ENCODE measurements around the gene PRPF40B.

PRPF40B gene

DNA sequence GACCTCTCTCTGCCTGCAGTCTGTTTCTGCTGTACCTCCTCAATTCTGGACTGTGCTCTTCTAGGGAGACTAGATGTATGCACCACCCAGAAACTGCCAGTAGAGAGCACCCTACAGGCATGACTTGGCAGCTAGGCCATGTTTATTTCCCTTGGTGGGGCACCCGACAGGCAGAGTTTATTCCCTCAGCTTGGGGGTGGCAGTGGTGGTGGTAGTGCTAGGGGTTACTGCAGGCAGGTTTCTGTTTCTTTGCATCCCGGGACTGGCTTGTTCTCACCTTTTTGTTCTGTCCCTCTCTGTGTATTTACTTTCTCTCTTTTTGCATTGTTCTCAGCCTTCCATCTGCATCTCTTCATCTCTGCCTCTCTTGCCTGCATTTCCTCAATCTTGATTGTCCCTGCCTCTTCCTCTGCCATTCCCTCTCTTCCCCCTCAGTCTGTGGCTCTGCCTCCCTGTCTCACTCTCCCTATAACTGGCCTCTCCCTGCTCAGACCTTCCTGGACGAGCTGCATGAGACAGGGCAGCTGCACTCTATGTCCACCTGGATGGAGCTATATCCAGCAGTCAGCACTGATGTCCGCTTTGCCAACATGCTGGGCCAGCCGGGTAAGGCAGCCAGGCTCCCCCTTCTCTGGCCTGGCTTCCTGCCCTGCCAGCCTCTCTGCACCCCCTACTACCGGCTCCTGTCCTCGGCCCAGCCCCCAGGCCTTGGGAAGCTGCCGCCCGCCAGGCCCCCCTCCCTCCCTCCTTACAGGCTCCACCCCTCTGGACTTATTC, 13.8 kb downstream of the PRPF40B start:
- no peak for DNase-seq

DNA sequence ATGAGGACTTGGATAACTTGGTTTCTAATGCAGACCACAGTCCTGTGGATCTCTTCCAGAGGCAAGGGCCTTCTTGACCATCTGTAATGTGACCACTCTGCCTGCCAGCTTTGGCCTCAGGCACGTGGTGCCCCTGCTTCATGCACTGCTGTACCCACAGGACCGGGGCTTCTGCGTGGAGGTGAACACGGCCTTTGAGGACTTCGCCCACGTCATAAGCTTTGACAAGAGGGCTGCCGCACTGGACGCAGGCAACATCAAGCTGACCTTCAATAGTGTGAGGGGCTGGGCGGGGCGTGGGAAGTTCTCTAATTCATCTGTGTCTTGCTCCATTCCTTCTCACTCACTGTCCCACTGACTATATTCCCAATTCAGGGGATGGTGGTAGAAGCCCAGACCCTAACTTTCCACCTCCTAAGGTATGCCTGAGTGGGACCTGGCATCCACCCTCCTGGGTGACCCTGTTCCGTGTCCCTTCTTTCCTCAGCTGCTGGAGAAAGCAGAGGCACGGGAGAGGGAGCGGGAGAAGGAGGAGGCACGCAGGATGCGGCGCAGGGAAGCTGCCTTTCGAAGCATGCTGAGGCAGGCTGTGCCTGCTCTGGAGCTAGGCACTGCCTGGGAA, 18.5 kb downstream of the PRPF40B start:
- no peak for DNase-seq

DNA sequence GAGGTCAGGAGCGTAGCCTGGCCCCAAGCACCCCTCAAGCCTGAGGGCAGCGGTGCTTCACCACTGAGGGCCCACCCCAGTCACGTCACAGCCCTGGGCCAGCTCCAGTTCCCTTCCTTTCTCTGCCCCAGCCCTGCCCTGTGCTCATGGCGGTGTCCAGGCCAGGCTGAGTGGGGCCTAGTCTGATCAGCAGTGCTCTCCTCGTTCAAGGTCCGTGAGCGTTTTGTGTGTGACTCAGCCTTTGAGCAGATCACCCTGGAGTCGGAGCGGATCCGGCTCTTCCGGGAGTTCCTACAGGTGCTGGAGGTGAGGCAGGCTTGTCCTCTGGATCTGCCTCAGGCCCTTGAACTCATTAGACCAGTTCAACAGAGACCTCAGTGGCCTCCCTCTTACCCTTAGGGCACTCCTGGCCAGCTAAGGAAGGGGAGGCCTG, 19.0 kb downstream of the PRPF40B start:
- DNase-seq, result no peak

DNA sequence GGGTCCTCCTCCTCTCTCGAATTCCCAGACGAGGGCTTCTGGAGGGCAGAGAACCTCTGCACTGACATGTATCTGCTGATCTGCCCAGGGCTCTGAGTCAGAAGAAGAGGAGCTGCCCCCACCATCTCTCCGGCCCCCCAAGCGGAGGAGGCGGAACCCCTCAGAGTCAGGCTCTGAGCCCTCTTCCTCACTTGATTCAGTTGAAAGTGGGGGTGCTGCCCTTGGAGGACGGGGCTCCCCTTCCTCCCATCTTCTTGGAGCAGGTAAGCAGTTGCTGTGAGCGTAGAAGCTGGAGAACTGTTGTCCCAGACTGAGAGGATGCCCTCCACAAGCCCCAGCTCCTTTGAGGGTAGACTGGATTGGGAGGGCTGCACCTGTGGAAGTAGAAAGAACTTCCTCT, 19.8 kb downstream of the PRPF40B start:
- DNase-seq, result no peak

DNA sequence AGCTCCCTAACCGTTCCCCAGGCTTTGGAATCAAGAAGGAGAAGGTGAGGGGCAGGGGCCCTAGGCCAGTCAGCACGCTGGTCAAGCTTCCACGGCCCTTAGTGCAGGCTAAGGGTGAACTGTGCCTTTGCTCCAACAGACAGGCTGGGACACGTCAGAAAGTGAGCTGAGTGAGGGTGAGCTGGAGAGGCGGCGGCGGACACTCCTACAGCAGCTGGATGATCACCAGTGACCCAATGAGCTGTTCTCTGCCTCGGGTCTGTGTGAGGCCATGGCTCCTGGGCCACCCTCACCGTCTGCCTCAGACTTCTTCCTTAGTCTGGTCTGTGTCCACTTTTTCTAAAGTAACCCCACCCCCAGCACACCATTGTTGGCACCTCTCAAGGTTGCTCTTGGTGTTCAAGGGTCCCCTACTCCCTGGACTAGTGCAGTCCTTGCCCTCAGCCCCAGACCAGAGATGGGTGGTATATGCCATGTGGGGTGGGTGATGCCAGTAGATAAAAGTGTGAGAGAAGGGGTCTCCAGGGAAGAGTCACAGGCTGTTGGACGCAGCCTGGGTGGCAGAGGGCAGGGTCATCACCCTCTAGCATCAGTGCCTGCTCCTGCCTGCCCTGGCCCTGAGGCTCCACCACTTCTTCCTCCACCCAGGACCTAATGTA, 20.7 kb downstream of the PRPF40B start:
- DNase-seq, result no peak

DNA sequence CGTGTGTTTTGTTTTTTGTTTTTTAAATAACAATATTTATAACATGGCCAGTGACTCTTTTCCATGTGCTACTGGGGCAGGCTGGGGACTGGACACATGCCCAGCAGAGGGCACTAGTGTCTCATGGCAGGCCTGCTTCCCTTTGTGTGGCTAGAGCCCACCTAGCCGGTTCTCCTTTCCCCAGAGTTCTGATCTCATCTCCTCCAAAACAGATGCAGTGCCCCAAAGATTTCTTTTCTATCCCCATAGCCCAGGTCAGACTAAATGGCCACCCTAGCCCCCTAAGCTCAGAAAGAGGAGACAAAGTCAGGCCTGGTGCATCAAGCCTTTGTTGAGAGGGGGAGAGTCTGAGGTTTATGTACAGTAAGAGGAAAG, 21.2 kb downstream of the PRPF40B start:
- DNase-seq, result peak; percentile 11

DNA sequence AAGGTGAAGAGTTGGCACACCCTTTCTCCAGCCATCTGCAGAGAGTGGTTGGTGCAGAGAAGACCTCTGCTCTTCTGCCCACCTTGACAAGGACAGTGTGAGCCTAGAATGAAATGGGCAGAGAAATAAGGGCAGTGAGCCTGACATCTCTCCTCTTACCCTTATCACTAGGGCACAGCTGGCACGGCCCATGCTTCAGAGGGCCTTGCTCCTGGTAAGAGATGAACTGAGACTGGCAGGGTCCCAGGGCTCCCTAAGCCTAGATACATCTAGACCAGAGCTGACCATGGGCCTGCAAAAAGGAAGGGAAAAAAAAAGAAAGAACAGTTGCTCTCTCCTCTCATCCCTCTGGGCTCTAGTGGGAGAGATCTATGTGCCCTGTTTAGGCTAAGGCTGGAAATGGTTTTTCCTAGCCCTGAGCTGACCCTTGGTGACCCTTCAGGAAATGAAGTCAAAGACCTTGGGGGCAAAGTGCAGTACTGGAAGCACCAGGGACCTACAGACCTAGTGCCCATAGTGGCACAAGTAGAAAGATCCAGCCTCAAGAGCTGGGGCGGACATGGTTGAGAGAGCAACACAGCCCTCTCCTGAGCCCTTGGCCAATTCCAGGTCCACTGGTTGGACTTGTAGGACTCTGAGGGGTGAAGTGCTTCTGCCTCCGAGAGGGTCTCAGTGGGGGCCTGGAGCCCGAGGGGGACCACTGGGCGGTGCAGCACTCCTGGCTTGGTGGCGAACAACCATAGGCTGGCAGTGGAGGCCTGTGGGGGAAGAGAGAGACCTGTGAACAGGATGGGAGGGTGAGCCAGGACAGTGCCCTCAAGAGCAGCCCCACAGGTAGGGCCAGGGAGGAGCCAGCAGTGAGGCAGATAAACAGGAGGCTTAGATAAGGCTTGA, 22.0 kb downstream of the PRPF40B start:
- DNase-seq, result no peak

DNA sequence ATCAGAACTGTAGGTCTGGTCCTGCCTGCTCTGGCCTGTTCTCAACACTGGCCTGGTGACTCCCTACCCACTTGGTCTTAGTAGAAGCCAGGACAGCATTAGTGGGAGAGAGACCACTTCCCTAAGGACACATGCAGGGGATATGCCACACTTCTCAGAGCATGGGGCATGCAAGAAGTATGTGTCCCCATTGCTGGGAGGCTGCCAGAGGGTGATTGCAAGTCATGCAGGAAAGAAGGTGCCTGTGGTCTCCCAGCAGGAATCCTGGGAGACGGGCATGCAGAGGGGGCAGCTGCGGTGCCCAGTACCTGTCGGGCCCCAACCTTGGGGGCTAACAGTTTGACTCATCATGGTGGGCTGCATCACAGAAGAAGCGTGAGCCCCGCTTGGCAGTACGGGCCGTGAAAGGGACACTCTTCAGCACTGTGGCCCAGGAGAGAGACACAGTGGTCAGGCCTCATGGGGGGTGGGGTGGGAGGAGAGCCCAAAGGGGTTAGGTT, 23.0 kb downstream of the PRPF40B start:
- no peak for DNase-seq

DNA sequence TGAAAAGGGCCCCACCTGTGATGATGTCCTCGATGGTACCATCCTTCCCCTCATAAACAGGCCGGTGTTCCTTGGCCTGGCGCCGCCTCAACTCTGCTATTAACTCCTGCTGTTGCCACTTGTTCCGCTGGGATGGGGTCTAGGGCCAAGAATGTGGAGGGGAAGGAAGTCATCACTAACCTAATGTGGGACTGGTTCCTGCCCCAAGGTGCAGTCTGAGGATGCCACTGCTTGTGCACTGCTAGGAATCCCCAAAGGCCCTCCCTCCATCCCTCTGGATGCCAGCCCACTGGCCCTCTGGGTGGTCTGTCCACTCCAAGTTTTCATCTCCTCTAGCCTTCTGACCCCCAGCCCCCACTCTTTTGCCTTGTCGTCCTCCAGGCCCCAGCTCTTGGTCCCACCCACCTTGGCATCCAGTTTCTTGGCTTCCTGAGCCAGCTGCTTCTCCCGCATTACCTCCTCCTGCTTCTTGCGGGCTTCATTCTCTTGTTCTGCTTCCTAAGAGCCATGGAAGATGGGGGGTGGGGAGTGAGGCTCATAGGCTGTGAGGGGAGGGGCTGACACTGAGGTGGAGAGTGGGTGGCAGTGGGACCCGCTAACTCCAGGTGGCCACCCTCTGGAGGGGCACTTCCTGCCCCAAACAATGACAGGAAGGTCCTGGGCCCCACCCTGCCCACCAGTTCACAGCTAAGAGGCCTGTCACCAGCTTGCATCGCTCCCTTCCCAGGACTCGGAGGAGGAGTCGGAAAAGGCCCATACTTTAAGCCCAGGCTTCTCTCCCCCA, 23.7 kb downstream of the PRPF40B start:
- no peak for DNase-seq

DNA sequence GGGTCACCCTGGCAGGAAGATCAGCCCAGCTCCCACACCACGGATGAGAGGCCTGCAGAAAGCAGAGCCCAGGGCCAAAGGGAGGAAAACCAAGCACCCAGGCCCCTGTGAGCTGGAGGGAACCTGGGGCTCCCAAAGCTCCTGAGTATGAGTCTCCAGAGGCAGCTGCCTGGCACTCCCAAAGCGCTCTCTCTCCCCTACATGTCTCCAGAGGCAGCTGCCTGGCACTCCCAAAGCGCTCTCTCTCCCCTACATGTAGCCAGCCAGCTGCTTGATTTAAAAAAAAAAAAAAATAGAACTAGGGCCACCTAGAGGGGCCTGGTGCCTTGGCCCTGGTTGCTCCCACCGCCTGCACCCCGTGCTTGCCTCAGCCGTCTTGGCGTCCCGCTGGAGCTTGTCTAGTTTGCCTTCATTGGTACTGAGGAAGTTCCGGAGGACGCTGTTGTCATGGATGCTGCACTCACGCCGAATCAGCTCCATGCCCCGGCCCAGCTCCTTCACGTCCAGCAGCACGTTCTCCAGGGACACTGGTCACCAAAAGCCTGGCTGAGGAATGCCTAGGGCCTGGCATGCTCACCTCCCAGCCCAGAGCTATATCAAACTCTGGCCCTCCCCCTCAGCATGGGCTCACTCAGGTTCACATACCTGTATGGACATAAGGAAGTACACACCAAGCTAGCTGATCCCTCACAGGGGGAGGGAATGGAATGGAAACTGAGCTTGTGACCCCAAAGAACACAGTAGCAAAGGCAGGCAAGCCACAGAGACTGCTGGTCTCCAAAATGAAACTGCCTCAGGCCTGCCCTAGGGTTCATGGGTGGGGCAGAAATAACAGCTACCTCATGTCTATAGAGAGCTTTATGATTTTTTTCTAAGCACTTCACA, 24.7 kb downstream of the PRPF40B start:
- no peak for DNase-seq

DNA sequence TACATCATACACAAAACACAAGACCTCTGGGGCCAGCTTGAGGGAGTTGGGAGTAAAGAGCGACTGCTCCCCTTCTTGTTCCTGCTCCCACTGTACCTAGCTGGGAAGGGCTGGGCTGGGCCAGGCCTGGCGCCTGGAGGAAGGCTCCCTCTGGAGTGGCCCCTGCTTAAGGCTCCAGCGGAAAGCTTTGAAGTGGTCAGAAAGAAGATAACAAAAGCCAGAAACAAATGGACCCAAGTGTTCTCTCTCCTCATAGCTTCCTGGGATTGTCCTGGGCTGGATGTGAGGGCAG, 25.3 kb downstream of the PRPF40B start:
- DNase-seq, result no peak

DNA sequence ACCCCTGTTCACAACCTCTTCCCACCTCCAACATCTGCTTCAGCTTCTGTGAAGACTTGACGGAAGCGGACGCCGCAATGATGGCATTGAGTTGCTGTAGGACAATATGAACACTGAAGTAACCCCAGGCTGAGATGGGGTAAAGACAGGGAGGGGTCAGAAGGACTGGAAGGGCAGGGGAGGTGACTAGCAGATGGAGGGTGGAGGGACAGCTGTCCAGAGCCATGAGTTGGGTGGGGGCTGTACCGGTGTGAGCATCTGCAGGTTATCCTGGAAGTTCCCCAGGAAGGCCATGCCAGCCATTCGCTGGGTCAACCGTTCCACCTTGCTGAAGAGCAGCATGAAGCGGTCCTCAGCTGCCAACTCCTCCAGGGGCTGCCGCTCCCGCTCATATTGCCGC, 26.1 kb downstream of the PRPF40B start:
- DNase-seq, result no peak

DNA sequence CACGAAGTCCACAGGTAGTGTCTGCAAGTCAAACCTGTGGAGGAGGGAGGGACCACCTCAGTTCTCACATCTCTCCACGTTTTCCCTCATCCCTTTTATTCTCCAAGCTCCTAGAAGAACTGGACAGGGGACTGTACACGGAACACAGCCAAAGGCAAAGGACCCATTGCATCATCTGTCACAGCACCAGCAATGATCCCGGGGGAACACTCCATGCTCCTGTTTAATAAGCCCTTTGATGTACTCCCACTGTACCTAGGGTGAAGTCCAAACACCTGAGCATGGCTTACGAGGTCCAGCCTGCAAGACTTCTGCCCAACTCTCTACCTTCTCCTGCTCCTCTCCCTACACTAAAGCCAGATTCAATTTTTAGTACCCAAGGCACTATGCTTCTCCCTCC, 26.5 kb downstream of the PRPF40B start:
- DNase-seq, result no peak

DNA sequence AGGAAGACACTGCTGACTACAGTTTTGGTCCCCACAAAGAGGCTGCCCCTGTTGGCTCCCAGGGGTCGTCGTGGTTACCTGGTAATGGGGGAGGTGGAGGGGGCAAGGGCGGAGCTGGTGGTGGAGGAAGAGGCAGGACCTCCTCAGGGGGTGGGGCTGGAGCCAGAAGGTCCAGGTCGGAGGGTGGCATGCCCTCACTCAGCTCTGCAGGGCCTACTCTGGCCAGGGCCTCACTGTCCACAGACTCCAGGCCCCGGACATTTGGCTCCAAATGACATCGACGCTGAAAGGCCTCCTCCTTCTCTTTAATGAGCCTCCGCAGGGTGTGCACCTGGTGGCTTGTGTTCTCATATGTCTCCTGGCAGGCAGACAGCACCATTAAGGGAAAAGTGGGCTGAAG, 28.5 kb downstream of the PRPF40B start:
- no peak for DNase-seq

DNA sequence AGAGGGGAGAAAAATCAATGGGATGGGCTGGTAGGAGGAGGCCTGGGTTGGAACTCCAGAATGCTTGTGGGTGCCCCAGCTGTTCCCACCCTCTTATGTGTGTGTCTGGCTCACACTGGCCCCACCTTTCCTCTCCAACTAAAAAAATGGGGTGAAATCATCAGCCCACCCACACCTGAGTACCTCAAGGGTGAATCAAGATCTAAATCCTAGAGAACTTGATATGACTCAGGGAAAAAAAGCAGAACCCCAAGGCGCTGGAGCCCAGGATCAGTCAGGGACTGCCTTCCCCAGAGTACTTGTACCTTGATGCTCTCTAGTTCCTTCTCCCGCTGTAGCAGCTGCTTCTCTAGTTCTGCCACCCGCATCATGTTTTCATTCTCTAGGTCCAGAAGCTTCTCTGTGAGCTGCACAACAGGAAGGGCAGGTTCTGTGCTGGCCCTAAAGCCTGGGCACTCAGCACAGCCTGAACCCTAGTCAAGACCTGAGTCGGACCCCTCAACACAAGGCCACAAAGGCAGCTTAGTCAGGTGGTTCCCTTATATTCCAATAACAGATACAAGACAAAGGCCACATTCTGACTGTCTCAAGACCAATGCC, 29.7 kb downstream of the PRPF40B start:
- no peak for DNase-seq

DNA sequence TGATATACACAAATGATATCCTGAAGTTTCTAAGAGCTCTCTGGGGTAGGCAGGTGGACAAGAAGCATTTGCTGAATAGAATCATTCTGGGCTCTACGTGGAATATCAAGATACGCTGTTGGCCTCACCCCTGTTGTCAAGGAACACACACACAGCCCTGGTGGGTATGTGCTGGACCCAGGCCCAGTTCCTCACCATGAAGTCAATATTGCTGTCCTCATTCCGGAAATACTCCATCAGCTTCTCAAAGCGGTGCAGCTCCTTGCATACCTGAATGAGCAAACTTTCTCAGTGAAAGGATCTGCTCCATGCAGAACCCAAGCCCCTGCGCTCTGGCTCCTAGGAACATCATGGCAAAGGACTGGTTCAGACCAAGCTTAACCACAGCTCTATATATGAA, 31.4 kb downstream of the PRPF40B start:
- DNase-seq, result no peak

DNA sequence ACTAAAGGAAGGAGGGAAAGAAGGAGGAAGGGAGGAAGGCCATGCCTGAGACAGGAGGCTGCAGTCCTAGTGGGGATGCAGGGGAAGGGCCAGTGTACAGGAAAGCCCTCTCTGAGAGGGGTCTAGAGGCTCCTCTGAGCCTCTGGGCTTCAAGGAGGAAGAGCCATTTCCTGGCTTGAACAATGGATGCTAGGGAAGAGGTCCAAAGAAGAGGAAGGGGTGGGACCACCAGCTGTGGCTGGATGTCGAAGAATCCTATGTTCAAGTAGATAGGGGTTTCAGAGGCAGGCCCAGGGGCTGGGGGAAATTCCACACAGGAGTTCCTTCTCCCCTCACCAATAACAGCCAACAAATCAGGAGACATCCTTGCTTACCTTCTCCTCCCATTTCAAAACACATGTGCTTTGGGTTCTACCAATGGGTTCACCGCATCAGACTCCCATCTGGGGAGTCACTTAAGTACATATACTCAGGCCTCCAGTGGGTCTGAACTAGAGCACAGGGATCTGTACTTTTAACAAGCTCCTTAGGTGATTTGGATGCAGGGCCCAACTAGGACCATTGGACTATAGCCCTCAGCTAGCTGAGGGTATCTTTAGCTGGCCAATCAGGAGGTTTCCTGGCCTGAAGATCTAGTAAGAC, 32.4 kb downstream of the PRPF40B start:
- no peak for DNase-seq

DNA sequence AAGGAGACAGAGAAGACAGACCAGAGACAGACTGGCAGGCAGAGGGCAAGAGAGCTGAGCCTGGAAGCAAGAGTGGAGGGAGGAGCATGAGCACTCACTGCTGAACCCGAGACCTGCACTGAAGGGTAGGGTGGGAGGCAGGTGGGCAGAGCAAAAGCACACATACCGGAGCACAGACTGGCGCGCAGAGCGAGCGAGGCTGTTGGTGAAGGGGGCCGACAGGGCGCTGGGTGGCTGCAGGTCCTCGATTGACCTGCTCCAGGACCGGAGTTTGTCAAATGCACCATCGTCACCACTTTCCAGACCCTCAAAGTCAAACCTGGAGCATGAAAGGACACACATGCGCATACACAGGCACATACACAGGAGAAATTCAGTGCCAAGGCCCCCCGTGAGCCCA, 34.9 kb downstream of the PRPF40B start:
- DNase-seq, result no peak

DNA sequence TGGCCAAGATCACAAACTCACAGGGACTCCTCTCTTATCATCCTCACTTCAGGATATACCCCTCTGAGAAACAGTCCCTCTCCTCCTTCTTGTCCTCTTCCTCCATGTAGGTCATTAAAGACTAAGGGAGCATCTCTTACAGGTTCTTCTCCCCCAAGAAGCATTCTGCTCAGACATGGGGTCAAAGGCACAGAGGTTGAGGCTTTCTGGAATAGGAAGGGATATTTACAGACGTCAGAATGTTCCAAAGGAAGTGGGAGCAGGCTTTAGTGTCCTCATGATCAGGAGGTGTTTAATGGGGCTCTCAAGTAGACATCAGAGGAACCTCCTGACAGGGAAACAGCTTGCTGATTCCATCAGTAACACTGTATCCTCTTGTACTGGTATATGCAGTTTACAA, 36.4 kb downstream of the PRPF40B start:
- no peak for DNase-seq

DNA sequence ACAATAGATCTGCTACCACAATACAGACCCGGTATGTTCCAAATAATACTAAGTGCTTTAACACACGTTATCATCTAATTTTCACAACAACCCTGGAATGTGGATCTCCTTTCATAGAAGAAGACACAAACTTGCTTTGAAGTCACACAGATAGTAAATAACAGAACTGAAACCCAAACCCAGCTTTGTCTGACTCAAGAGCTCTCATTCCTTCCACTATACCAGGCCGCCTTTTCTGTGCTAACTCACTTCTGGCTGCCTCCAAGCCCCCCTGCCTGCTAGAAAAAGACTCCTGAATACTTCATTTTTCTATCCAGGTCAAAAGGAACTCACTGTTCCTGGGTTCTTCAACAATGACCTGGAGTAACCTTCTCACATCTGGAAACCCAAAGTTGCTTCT, 37.8 kb downstream of the PRPF40B start:
- no peak for DNase-seq

DNA sequence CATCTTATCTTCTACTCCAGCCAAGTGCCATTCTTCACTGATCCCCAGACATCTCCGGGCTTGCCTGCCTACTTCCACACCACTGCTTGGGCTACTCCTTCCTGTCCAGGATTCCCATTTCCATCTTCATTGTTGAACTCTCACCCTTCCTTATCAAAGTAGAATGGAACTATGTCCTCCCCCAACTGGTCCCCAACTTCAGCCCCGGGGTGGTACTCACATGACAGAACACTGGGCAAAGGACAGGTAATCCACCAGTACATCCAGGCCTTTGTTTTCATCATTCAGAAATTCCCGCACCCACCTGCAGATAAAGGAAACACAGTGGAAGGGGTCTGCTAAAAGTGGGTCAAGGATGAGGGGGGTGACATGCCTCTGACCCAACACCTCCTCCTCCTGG, 38.4 kb downstream of the PRPF40B start:
- DNase-seq, result no peak

Data from NCI-H345 (cell line).